WTC11 (cell line): Measurements from ENCODE around the gene ESYT2. TPM values are rescaled to one million over a fixed set of nuclear protein-coding genes. Genes with fewer than 3 reads are reported as not detected.

Source experiments
- CBFB ChIP-seq: sonication (generic); formaldehyde crosslinking; IDR thresholded peaks from 2 replicates; pipeline ENCODE4 v1.8.1; 2022; ENCODE audit warnings: mild to moderate bottlenecking, low read depth, missing genetic modification reagents
- CREB1 ChIP-seq: sonication (generic); formaldehyde crosslinking; IDR thresholded peaks from 2 replicates; pipeline ENCODE4 v1.8.0; 2023; ENCODE audit warnings: mild to moderate bottlenecking, missing genetic modification reagents
- ELF4 ChIP-seq: sonication (generic); formaldehyde crosslinking; IDR thresholded peaks from 2 replicates; pipeline ENCODE4 v1.8.1; 2022; ENCODE audit warnings: low read depth, mild to moderate bottlenecking, moderate library complexity, missing genetic modification reagents
- ERG ChIP-seq: fragments of 250-450 bp; sonication (Bioruptor Pico); IDR thresholded peaks from 2 replicates; pipeline ENCODE4 v1.8.0; 2021; ENCODE audit warnings: mild to moderate bottlenecking
- ETV6 ChIP-seq: sonication (generic); formaldehyde crosslinking; IDR thresholded peaks from 2 replicates; pipeline ENCODE4 v1.8.1; 2022; ENCODE audit warnings: mild to moderate bottlenecking, missing genetic modification reagents
- FOXP4 ChIP-seq: sonication (generic); formaldehyde crosslinking; IDR thresholded peaks from 2 replicates; pipeline ENCODE4 v1.8.0; 2022; ENCODE audit warnings: mild to moderate bottlenecking, missing genetic modification reagents
- GABPB1 ChIP-seq: sonication (generic); formaldehyde crosslinking; IDR thresholded peaks from 2 replicates; pipeline ENCODE4 v1.8.1; 2023; ENCODE audit warnings: mild to moderate bottlenecking, missing genetic modification reagents
- HMGA2 ChIP-seq: fragments of 250-450 bp; sonication (Bioruptor Pico); IDR thresholded peaks from 2 replicates; pipeline ENCODE4 v1.4.0; 2021; ENCODE audit warnings: mild to moderate bottlenecking, moderate library complexity
- JAZF1 ChIP-seq: fragments of 250-450 bp; sonication (Bioruptor Pico); IDR thresholded peaks from 2 replicates; pipeline ENCODE4 v1.9.0; 2021; ENCODE audit warnings: moderate library complexity, mild to moderate bottlenecking, inconsistent platforms
- NFATC4 ChIP-seq: fragments of 250-450 bp; sonication (Bioruptor Pico); IDR thresholded peaks from 2 replicates; pipeline ENCODE4 v1.9.0; 2021; ENCODE audit warnings: mild to moderate bottlenecking
- PRRX2 ChIP-seq: fragments of 250-450 bp; sonication (Bioruptor Pico); IDR thresholded peaks from 2 replicates; pipeline ENCODE4 v1.8.0; 2021; ENCODE audit warnings: mild to moderate bottlenecking
- SOX15 ChIP-seq: fragments of 250-450 bp; sonication (Bioruptor Pico); IDR thresholded peaks from 2 replicates; pipeline ENCODE4 v1.9.0; 2021; ENCODE audit warnings: mild to moderate bottlenecking
- SP1 ChIP-seq: sonication (generic); formaldehyde crosslinking; conservative IDR thresholded peaks from 2 replicates; pipeline ENCODE4 v1.8.1; 2022; ENCODE audit warnings: missing genetic modification reagents
- TEAD1 ChIP-seq: sonication (generic); formaldehyde crosslinking; IDR thresholded peaks from 2 replicates; pipeline ENCODE4 v1.8.0; 2022; ENCODE audit warnings: mild to moderate bottlenecking, missing genetic modification reagents
- USF1 ChIP-seq: sonication (generic); formaldehyde crosslinking; IDR thresholded peaks from 2 replicates; pipeline ENCODE4 v1.8.0; 2022; ENCODE audit warnings: mild to moderate bottlenecking, missing genetic modification reagents
- ZNF232 ChIP-seq: sonication (generic); formaldehyde crosslinking; IDR thresholded peaks from 2 replicates; pipeline ENCODE4 v1.8.0; 2022; ENCODE audit warnings: mild to moderate bottlenecking, missing genetic modification reagents
- ZNF263 ChIP-seq: sonication (generic); formaldehyde crosslinking; IDR thresholded peaks from 2 replicates; pipeline ENCODE4 v1.8.1; 2022; ENCODE audit warnings: low read depth, mild to moderate bottlenecking, moderate library complexity, missing genetic modification reagents
- ZNF423 ChIP-seq: fragments of 250-450 bp; sonication (Bioruptor Pico); IDR thresholded peaks from 2 replicates; pipeline ENCODE4 v2.1.2; 2022; ENCODE audit warnings: mild to moderate bottlenecking, moderate library complexity
- ZNF671 ChIP-seq: fragments of 250-450 bp; sonication (Bioruptor Pico); IDR thresholded peaks from 2 replicates; pipeline ENCODE4 v1.8.0; 2021; ENCODE audit warnings: mild to moderate bottlenecking
- total RNA-seq: library from RNA; stranded (reverse); gene quantifications from 3 replicates; pipeline ENCODE4 v1.2.3, GENCODE V29; 2021
- TF ChIP-seq, protein P1 (sequence below): sonication (generic); formaldehyde crosslinking; IDR thresholded peaks from 2 replicates; pipeline ENCODE4 v1.8.0; 2022; ENCODE audit warnings: mild to moderate bottlenecking, missing genetic modification reagents
- TF ChIP-seq, protein P2 (sequence below): sonication (generic); formaldehyde crosslinking; IDR thresholded peaks from 2 replicates; pipeline ENCODE4 v1.8.1; 2022; ENCODE audit warnings: low read depth, missing genetic modification reagents, borderline replicate concordance
- TF ChIP-seq, protein P3 (sequence below): sonication (generic); formaldehyde crosslinking; IDR thresholded peaks from 2 replicates; pipeline ENCODE4 v1.8.0; 2022; ENCODE audit warnings: missing genetic modification reagents
- TF ChIP-seq, protein P4 (sequence below): sonication (generic); formaldehyde crosslinking; IDR thresholded peaks from 2 replicates; pipeline ENCODE4 v1.8.1; 2023; ENCODE audit warnings: mild to moderate bottlenecking, missing genetic modification reagents
- TF ChIP-seq, protein P5 (sequence below): fragments of 250-450 bp; sonication (Bioruptor Pico); IDR thresholded peaks from 2 replicates; pipeline ENCODE4 v1.9.0; 2021; ENCODE audit warnings: mild to moderate bottlenecking
- TF ChIP-seq, protein P6 (sequence below): sonication (generic); formaldehyde crosslinking; IDR thresholded peaks from 2 replicates; pipeline ENCODE4 v1.8.0; 2022; ENCODE audit warnings: mild to moderate bottlenecking, missing genetic modification reagents

The ESYT2 gene
- total RNA-seq, 1 experiment from 2014 or later = 45.1 TPM

DNA sequence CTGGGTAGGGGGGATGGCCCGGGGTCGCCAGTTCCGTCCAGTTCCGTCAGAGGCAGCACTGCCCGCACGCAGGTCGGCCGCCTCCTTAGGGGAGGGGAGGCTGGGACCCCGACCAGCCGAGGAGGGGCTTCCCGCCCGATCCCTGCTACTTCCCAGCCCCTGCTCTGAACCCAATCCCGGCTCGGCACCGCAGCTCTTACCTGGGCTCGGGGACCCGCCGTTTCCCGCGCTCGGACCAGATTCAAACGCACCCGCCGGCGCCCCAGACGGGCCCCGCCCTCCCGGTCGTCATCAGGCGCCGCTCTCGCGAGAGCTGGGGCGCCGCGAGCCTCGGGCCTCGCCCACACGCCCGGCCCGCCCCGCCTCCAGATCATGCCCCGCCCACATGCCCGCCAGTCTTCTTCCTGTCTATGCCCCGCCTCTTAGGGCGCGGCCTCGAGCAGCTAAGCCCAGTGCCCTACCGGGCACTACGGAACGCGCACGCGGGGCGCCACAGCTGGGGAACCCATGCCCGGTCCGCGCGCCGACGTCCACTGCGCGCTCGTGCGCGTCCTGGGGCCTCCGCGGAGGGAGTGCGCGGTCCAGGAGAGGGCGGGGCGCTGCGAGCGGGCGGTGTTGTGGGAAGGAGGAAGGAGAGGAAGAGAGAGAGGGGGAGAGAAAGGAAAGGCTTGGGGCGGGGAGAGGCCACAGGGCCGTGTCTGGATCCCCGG, 124.6 kb downstream of the ESYT2 start, which contains the start of gene NCAPG2 (continued):
- TF ChIP-seq PRRX2 (CRISPR knock-in tag) (no peak), GABPB1 (CRISPR knock-in tag) (no peak), NFATC4 (CRISPR knock-in tag) (no peak), HMGA2 (CRISPR knock-in tag) (no peak), ZNF232 (no peak), ERG (CRISPR knock-in tag) (no peak), ZNF423 (CRISPR knock-in tag) (no peak; the same call in 1 of the 2 replicates), SOX15 (CRISPR knock-in tag) (no peak), SP1 (CRISPR knock-in tag) (peak; percentile 94), ELF4 (CRISPR knock-in tag) (no peak), ZNF263 (no peak), JAZF1 (CRISPR knock-in tag) (no peak), ETV6 (CRISPR knock-in tag) (peak; percentile 89), USF1 (CRISPR knock-in tag) (0 out of 2 replicates have a peak, but pooled peaks have one; percentile 17), CBFB (no peak), CREB1 (0 out of 2 replicates have a peak, but pooled peaks have one; percentile 1), FOXP4 (CRISPR knock-in tag) (peak; percentile 63), TEAD1 (CRISPR knock-in tag) (peak; percentile 63; the same call in 1 of the 2 replicates), ZNF671 (no peak)
- TF ChIP-seq, protein P1, sequence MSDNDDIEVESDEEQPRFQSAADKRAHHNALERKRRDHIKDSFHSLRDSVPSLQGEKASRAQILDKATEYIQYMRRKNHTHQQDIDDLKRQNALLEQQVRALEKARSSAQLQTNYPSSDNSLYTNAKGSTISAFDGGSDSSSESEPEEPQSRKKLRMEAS (CRISPR knock-in tag) = peak; percentile 68; the same call in 1 of the 2 replicates
- TF ChIP-seq, protein P2, sequence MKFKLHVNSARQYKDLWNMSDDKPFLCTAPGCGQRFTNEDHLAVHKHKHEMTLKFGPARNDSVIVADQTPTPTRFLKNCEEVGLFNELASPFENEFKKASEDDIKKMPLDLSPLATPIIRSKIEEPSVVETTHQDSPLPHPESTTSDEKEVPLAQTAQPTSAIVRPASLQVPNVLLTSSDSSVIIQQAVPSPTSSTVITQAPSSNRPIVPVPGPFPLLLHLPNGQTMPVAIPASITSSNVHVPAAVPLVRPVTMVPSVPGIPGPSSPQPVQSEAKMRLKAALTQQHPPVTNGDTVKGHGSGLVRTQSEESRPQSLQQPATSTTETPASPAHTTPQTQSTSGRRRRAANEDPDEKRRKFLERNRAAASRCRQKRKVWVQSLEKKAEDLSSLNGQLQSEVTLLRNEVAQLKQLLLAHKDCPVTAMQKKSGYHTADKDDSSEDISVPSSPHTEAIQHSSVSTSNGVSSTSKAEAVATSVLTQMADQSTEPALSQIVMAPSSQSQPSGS = no peak
- TF ChIP-seq, protein P3, sequence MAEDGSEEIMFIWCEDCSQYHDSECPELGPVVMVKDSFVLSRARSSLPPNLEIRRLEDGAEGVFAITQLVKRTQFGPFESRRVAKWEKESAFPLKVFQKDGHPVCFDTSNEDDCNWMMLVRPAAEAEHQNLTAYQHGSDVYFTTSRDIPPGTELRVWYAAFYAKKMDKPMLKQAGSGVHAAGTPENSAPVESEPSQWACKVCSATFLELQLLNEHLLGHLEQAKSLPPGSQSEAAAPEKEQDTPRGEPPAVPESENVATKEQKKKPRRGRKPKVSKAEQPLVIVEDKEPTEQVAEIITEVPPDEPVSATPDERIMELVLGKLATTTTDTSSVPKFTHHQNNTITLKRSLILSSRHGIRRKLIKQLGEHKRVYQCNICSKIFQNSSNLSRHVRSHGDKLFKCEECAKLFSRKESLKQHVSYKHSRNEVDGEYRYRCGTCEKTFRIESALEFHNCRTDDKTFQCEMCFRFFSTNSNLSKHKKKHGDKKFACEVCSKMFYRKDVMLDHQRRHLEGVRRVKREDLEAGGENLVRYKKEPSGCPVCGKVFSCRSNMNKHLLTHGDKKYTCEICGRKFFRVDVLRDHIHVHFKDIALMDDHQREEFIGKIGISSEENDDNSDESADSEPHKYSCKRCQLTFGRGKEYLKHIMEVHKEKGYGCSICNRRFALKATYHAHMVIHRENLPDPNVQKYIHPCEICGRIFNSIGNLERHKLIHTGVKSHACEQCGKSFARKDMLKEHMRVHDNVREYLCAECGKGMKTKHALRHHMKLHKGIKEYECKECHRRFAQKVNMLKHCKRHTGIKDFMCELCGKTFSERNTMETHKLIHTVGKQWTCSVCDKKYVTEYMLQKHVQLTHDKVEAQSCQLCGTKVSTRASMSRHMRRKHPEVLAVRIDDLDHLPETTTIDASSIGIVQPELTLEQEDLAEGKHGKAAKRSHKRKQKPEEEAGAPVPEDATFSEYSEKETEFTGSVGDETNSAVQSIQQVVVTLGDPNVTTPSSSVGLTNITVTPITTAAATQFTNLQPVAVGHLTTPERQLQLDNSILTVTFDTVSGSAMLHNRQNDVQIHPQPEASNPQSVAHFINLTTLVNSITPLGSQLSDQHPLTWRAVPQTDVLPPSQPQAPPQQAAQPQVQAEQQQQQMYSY (CRISPR knock-in tag) = no peak
- TF ChIP-seq, protein P4, sequence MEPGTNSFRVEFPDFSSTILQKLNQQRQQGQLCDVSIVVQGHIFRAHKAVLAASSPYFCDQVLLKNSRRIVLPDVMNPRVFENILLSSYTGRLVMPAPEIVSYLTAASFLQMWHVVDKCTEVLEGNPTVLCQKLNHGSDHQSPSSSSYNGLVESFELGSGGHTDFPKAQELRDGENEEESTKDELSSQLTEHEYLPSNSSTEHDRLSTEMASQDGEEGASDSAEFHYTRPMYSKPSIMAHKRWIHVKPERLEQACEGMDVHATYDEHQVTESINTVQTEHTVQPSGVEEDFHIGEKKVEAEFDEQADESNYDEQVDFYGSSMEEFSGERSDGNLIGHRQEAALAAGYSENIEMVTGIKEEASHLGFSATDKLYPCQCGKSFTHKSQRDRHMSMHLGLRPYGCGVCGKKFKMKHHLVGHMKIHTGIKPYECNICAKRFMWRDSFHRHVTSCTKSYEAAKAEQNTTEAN = peak; percentile 68; the same call in 1 of the 2 replicates
- TF ChIP-seq, protein P5, sequence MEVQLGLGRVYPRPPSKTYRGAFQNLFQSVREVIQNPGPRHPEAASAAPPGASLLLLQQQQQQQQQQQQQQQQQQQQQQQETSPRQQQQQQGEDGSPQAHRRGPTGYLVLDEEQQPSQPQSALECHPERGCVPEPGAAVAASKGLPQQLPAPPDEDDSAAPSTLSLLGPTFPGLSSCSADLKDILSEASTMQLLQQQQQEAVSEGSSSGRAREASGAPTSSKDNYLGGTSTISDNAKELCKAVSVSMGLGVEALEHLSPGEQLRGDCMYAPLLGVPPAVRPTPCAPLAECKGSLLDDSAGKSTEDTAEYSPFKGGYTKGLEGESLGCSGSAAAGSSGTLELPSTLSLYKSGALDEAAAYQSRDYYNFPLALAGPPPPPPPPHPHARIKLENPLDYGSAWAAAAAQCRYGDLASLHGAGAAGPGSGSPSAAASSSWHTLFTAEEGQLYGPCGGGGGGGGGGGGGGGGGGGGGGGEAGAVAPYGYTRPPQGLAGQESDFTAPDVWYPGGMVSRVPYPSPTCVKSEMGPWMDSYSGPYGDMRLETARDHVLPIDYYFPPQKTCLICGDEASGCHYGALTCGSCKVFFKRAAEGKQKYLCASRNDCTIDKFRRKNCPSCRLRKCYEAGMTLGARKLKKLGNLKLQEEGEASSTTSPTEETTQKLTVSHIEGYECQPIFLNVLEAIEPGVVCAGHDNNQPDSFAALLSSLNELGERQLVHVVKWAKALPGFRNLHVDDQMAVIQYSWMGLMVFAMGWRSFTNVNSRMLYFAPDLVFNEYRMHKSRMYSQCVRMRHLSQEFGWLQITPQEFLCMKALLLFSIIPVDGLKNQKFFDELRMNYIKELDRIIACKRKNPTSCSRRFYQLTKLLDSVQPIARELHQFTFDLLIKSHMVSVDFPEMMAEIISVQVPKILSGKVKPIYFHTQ (CRISPR knock-in tag) = no peak
- TF ChIP-seq, protein P6, sequence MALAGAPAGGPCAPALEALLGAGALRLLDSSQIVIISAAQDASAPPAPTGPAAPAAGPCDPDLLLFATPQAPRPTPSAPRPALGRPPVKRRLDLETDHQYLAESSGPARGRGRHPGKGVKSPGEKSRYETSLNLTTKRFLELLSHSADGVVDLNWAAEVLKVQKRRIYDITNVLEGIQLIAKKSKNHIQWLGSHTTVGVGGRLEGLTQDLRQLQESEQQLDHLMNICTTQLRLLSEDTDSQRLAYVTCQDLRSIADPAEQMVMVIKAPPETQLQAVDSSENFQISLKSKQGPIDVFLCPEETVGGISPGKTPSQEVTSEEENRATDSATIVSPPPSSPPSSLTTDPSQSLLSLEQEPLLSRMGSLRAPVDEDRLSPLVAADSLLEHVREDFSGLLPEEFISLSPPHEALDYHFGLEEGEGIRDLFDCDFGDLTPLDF (CRISPR knock-in tag) = peak; percentile 83; the same call in 1 of the 2 replicates
